Hematopoietic multipotent progenitor cell treated with erythropoietin and hydrocortisone succinate and interleukin-3 and kit ligand, for 6 days (in vitro differentiated cells): ENCODE data around the gene EXOSC7.
"Not testable (repeated sequence)": the region's sequence is repeated elsewhere in the genome, so short reads cannot be mapped to it uniquely, and the experiment has no call there.

Experiments
- DNase-seq: peaks from one replicate; pipeline ENCODE4 v3.0.0-alpha.2; 2015

The EXOSC7 gene

GRCh38 chr3:44962621-44963393, 13.2 kb upstream of the EXOSC7 start:
- no peak for DNase-seq

- no peak for DNase-seq
Observed at GRCh38 chr3:44963571-44964325, 12.3 kb upstream of the EXOSC7 start.

DNA sequence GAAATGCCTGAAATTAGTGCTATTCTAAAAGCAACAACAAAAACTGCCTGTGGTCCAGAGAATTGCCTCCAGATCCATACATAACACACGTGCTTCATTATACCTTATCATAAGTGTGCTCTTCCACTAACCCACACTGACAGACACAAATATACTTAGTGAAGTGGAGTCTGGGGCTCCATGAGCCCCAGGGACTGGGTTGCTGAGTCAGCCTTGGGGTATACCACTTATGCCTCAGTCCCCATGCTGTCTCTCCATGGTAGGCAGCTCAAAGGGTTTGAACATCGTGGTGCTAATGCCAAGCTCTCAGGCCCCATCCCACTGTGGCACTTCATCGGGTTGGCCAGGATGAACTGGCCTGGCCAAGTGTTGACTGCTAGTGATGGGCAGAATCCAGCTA, 10.9 kb upstream of the EXOSC7 start:
- no peak for DNase-seq

DNA sequence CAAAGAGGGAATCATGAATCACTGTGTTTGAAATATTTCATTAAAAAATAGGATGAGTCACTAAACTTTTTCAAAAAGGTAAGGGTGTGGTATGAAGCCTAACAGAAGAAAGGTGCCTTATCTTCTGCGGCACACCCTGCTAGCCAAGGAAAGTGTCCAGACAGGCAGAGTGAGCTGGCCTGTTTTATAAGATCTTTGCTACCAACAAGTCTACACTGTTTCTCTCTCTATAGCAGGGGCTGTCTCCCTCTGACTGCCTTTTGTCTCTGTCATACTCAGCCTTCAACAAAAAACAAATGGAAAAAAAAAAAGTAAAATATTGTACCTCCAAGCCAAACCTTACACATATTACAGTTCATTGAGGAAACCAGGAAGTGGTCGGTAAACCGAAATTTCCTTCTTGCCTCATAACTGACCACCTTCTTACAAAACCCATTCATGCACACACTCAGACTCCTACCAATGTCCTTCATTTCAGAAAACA, 9.2 kb upstream of the EXOSC7 start:
- DNase-seq, result peak; percentile 76

DNA sequence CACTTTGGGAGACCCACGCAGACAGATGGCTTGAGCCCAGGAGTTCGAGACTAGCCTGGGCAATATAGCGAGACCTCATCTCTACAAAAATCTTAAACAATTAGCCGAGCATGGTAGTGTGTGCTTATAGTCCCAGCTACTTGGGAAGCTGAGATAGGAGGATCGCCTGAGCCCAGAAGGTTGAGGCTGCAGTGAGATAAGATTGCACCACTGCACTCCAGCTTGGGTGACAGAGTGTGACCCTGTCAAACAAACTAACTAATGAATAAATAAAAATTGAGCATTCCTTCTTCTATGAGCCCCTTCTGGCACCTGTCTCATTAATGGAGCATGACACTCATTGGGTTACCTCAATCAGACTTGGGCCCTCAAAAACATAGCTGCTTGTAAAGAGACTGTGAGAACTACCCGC, 7.6 kb upstream of the EXOSC7 start:
- peak; percentile 78 for DNase-seq

DNA sequence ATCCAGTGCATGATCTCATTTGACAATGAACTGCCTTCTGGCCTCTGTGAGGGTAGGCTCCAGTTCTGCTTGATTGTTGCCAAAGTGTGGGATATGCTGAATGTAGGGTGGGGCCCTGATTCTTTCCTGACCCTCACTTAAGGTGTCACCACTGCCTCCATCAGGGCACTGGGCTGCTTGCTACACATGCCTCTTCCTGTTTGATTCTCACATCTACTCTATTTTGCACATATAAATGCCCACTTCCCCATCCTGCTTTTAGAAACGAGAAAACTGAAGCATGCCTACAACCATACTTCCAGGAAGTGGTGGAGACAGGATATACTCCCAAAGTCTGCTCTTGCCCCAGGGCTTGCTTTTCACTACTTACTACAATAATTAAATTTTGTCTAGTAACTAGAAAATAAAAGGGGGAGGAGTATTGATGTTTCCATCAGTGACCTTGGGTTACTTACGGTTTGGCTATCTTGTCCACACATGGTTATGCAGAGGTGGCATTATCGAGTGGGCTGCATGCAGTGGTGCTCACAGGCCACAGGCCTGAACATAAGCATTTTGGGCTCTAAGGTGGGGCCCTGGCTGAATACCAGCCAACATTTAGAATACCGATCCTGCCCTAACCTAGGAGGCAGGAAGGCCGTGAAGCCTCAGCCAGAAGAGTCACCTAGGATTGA, 6.8 kb upstream of the EXOSC7 start:
- DNase-seq, result peak; percentile 54

GRCh38 chr3:44969828-44970179, 6.2 kb upstream of the EXOSC7 start:
- no peak for DNase-seq

- no peak for DNase-seq
Observed at GRCh38 chr3:44970926-44971490, 5.0 kb upstream of the EXOSC7 start.

- DNase-seq, result no peak
Observed at GRCh38 chr3:44974416-44974815, 1.6 kb upstream of the EXOSC7 start.

- DNase-seq, result peak; percentile 37
Observed at GRCh38 chr3:44981220-44981619, 5.2 kb downstream of the EXOSC7 start.

DNA sequence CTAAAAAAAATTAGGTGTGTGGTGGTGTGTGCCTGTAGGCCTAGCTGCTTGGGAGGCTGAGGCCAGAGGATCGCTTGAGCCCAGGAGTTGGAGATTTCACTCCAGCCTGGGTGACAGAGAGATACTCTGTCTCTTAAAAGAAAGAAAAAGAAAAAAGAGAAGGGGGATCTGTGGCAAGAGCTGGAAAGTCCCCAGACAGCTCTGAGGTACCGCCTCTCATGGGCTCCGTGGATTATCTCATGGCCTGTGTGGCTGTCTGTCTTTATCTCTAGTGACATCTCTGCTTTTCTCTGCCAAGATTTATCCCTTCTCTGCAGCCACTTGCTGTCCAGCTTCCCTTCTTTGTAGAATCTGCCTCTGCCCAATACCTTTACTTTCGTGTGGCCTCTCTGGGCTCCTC, 5.7 kb downstream of the EXOSC7 start:
- no peak for DNase-seq

DNA sequence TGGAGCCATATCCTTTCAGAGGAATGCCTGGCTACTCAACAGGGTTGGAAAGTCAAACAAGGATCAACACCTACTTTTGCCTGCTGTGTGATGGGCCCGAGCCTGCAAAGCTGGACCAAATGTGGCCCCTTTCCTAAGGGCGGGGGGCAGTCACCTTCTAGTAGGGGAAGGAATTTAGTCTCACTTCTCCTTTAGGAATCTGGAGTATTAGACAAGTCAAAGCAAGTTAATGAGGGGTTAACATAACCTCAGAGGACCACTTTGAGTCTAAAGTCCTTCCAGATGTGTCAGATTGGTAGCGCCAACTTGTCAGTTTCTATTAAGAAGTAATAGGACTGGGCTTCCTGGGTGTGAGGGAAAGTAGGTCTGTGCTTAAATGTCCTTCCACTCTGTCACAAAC, 6.8 kb downstream of the EXOSC7 start:
- no peak for DNase-seq

GRCh38 chr3:44983484-44983941, 7.5 kb downstream of the EXOSC7 start:
- peak; percentile 35 for DNase-seq

DNA sequence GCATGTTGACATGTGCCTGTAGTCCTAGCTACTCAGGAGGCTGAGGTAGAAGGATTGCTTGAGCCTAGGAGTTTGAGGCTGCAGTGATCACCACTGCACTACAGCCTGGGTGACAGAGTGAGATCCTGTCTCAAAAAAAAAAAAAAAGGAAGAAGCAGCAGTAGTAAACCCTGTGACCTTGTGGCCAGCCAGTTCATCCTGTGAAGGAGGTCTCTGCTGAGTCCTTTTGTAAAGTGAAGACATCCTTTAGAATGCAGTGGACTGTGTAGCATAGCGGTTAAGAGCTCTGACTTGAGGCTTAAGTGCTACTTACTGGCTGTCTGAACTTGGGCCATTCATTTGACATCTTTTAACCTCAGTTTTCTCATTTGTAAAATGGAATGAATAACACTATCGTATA, 8.3 kb downstream of the EXOSC7 start:
- DNase-seq, result no peak

- not testable (repeated sequence) for DNase-seq
Observed at GRCh38 chr3:44986330-44986729, 10.3 kb downstream of the EXOSC7 start.

DNA sequence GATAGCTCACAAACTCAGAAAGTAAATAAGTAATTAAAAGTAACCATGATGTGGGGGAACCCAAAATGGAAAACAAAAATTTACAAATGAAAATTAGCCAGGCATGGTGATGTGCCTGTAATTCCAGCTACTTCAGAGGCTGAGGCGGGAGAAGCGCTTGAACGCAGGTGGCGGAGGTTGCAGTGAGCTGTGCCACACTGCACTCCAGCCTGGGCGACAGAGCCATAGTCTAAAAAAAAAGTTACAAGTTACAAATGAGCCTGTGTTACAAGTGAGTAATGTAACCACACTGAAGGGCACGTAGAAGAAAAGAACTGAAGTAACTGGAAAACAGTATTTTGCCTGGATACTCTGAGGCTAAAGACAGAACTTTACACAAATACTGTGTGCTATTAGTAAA, 11.3 kb downstream of the EXOSC7 start:
- no peak for DNase-seq

DNA sequence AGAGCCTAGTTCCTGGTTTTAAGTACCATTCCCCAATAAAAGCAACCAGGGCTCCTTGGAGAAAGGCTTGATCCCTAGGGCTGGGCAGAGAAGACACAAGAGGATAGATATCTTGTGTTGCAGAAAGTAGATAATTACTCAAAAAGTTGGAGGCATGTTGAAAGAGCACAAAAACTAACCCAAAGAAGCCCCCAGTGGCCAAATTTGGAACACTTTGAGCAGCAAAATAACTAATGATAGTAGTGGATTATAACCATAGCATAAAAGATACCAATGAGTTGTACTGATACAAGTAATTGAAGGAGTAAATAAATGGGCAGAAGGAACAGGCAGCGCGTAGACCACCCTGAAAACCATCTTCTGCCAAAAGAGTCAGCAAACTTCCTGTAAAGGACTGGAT, 12.0 kb downstream of the EXOSC7 start:
- DNase-seq, result peak; percentile 72

GRCh38 chr3:44989141-44989540, 13.1 kb downstream of the EXOSC7 start:
- DNase-seq, result no peak

GRCh38 chr3:44989636-44990373, 13.8 kb downstream of the EXOSC7 start:
- DNase-seq, result no peak

GRCh38 chr3:44991326-44991725, 15.3 kb downstream of the EXOSC7 start:
- no peak for DNase-seq

DNA sequence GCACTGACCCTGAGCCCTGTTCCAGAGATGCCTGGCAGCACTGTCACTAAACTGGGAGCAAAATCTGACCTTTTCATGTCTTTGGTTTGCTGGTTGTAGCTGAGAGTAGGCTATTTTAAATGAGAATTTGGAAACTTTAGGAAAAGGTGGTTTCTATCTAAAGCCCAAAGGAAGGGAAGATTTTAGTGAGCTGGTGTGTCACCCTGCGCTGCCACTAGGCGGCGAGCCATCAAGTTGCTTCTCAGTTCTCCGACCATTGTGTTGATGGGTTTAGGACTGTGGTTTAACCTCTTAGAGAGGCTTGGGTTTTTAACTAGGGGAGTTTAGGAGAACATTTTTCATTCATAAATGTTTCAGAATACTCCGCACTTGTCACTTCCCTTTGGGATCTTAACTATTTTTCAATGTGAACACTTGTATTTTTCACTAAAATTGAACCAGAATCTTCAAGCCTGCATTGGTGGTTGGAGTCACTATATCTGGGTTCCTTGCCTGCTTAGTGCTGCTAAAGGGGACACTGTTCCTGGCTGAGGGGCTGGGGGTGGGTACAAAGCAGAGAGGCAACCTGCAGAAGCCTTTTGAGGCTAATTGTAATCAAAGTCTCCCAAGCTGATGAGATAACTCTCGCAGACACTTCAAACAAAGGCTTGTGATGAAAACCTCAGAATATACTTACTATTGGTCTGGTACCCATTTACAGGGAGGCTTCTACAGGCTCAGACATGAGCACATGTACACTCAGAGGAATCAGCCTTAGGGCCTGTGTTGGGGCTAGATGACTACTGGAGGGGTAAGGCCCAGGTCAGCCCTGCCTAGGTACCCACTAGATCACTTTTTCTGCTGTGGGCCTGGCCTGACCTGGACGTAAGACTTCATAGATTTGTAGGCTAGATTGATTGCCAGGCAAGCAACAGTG, 16.8 kb downstream of the EXOSC7 start:
- peak; percentile 74 for DNase-seq
